Astrocyte (in vitro differentiated cells and primary cell): ENCODE measurements around the gene PPFIBP1.

Experiments used
- EZH2 ChIP-seq: IDR thresholded peaks from 2 replicates; pipeline ENCODE4 v1.6.1; 2012; ENCODE audit warnings: mild to moderate bottlenecking, low read length, inconsistent platforms; ENCODE audit not compliant: insufficient read depth
- TF ChIP-seq, protein P1 (sequence below): IDR thresholded peaks from 2 replicates; pipeline ENCODE4 v1.5.1; 2011; ENCODE audit warnings: low read depth, mild to moderate bottlenecking, inconsistent platforms, low read length, moderate library complexity; ENCODE audit not compliant: insufficient read depth

DNA sequence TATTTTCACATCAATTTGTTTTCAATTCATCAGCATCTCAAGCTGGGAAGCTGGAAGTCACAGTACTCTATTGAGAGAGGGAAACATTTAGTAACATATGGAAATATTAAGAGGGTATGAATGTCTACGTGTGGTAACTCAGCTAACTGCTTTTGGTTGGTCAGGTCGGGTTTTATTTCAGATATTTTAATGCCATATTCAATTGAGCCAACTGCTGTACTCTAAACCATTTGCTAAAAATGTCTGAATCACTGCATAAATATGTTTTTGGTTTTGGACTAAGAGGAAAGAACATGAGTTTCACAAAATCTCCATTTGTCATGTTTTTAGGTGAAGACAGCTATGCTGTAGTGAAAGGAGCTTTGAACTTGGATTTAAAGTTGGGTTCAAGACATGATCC lies 18.9 kb upstream of the PPFIBP1 start:
- TF ChIP-seq, protein P1, sequence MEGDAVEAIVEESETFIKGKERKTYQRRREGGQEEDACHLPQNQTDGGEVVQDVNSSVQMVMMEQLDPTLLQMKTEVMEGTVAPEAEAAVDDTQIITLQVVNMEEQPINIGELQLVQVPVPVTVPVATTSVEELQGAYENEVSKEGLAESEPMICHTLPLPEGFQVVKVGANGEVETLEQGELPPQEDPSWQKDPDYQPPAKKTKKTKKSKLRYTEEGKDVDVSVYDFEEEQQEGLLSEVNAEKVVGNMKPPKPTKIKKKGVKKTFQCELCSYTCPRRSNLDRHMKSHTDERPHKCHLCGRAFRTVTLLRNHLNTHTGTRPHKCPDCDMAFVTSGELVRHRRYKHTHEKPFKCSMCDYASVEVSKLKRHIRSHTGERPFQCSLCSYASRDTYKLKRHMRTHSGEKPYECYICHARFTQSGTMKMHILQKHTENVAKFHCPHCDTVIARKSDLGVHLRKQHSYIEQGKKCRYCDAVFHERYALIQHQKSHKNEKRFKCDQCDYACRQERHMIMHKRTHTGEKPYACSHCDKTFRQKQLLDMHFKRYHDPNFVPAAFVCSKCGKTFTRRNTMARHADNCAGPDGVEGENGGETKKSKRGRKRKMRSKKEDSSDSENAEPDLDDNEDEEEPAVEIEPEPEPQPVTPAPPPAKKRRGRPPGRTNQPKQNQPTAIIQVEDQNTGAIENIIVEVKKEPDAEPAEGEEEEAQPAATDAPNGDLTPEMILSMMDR: no peak
- no peak for TF ChIP-seq EZH2
